GM21447 (cell line): ENCODE data around the gene LRTM2.

ENCODE experiments used
- ATAC-seq: cut with Tn5 transposase; IDR thresholded peaks from one replicate; pipeline ENCODE4 v1.9.1; 2021; ENCODE audit not compliant: unreplicated experiment

Gene LRTM2

GRCh38 chr12:1797991-1798640 is 22.2 kb upstream of the LRTM2 start:
- ATAC-seq: no peak

GRCh38 chr12:1798641-1799020 is 21.7 kb upstream of the LRTM2 start:
- no peak for ATAC-seq

GRCh38 chr12:1799051-1799881 is 21.1 kb upstream of the LRTM2 start:
- no peak for ATAC-seq

- no peak for ATAC-seq
Observed at GRCh38 chr12:1799882-1800400, 20.4 kb upstream of the LRTM2 start.

- ATAC-seq: no peak
Observed at GRCh38 chr12:1800401-1801302, 19.7 kb upstream of the LRTM2 start.

GRCh38 chr12:1801303-1801975 is 18.9 kb upstream of the LRTM2 start:
- no peak for ATAC-seq

GRCh38 chr12:1803736-1804135 is 16.6 kb upstream of the LRTM2 start:
- no peak for ATAC-seq

- peak; percentile 83 for ATAC-seq
Observed at GRCh38 chr12:1804545-1805332, 15.6 kb upstream of the LRTM2 start.

- ATAC-seq: no peak
Observed at GRCh38 chr12:1805441-1806081, 14.8 kb upstream of the LRTM2 start.

- no peak for ATAC-seq
Observed at GRCh38 chr12:1806301-1807086, 13.9 kb upstream of the LRTM2 start.

- no peak for ATAC-seq
Observed at GRCh38 chr12:1807087-1807860, 13.1 kb upstream of the LRTM2 start.

- ATAC-seq: no peak
Observed at GRCh38 chr12:1808036-1808797, 12.1 kb upstream of the LRTM2 start.

- no peak for ATAC-seq
Observed at GRCh38 chr12:1808798-1809480, 11.4 kb upstream of the LRTM2 start.

- no peak for ATAC-seq
Observed at GRCh38 chr12:1809591-1810190, 10.7 kb upstream of the LRTM2 start.

GRCh38 chr12:1810201-1810930 is 10.0 kb upstream of the LRTM2 start:
- no peak for ATAC-seq

- no peak for ATAC-seq
Observed at GRCh38 chr12:1810931-1811280, 9.5 kb upstream of the LRTM2 start.
